Measurements from ENCODE around the gene ESRRA.

ESRRA gene

GRCh38 chr11:64261556-64262080 lies 43.7 kb upstream of the ESRRA start:
- no peak for DNase-seq (ENCODE audit: low spot score)
- Histone ChIP-seq H3K4me3 (no peak overlapping the region), H3K27ac (no peak overlapping the region)
- no peak for TF ChIP-seq CTCF (IDR thresholded peaks at IDR 0.05)

GRCh38 chr11:64262271-64263002 lies 42.9 kb upstream of the ESRRA start:
- DNase-seq (ENCODE audit: low spot score): no peak
- no peak overlapping the region for H3K27ac ChIP-seq
- no peak for TF ChIP-seq CTCF (IDR thresholded peaks at IDR 0.05)
- no peak overlapping the region for H3K4me3 ChIP-seq

- TF ChIP-seq CTCF (IDR thresholded peaks at IDR 0.05): no peak
- Histone ChIP-seq H3K27ac (no peak overlapping the region), H3K4me3 (no peak overlapping the region)
- no peak for DNase-seq (ENCODE audit: low spot score)
These were observed 42.0 kb upstream of the ESRRA start for GRCh38 chr11:64263021-64263946.

GRCh38 chr11:64263947-64264317 lies 41.4 kb upstream of the ESRRA start:
- Histone ChIP-seq H3K27ac (no peak overlapping the region), H3K4me3 (no peak overlapping the region)
- DNase-seq (ENCODE audit: low spot score): no peak
- TF ChIP-seq CTCF (IDR thresholded peaks at IDR 0.05): no peak

GRCh38 chr11:64264371-64264852 lies 40.9 kb upstream of the ESRRA start:
- no peak for TF ChIP-seq CTCF (IDR thresholded peaks at IDR 0.05)
- no peak overlapping the region for H3K27ac ChIP-seq
- DNase-seq (ENCODE audit: low spot score): no peak
- no peak overlapping the region for H3K4me3 ChIP-seq

- no peak overlapping the region for H3K27ac ChIP-seq
- TF ChIP-seq CTCF (IDR thresholded peaks at IDR 0.05): no peak
- DNase-seq (ENCODE audit: low spot score): no peak
- no peak overlapping the region for H3K4me3 ChIP-seq
These were observed 39.9 kb upstream of the ESRRA start for GRCh38 chr11:64265176-64266160.
